H1 (cell line): ENCODE data around the gene ENSA. TPM values are rescaled to one million over a fixed set of nuclear protein-coding genes. Genes with fewer than 3 reads are reported as not detected.

Source experiments
- CTCF ChIA-PET: fragments of 300-600 bp; sonication (Branson Sonifier 250); formaldehyde crosslinking; loops from one replicate; lab custom pipeline; 2021; ENCODE audit not compliant: partially characterized antibody; lab: Charles Lee
- POLR2A ChIA-PET: fragments of 300-600 bp; sonication (Branson Sonifier 250); formaldehyde crosslinking; loops from one replicate; lab custom pipeline; 2021; ENCODE audit warnings: inconsistent platforms; ENCODE audit not compliant: partially characterized antibody; lab: Charles Lee
- DNase-seq, 2 experiments: peaks; one replicate each; pipeline versions ENCODE4 v3.0.0 to v3.0.0-alpha.2; 2010 to 2022; ENCODE audit warnings: low spot score in 2 of 2, low read depth in 1 of 2, mixed read lengths in 1 of 2
- FAIRE-seq: peaks from 2 replicates; lab custom pipeline; 2011; peaks lifted over from hg19 to GRCh38; lab: Jason Lieb, UNC
- H2AFZ ChIP-seq: 2 replicates; pipeline ENCODE4 v1.8.1; 2012; ENCODE audit warnings: low read length, inconsistent platforms
- H2AK5ac ChIP-seq: 2 replicates; pipeline ENCODE4 v1.6.1; 2013; ENCODE audit warnings: low read depth, low read length
- H2BK120ac ChIP-seq: replicated peaks from 2 replicates; pipeline ENCODE3; 2013; ENCODE audit warnings: low read depth, low read length, inconsistent platforms
- H2BK12ac ChIP-seq: 2 replicates; pipeline ENCODE4 v1.6.1; 2013; ENCODE audit warnings: low read depth, low read length
- H2BK15ac ChIP-seq: 2 replicates; pipeline ENCODE4 v1.6.1; 2013; ENCODE audit warnings: low read length
- H2BK20ac ChIP-seq: 2 replicates; pipeline ENCODE4 v1.6.1; 2013; ENCODE audit warnings: low read length
- H2BK5ac ChIP-seq: 2 replicates; pipeline ENCODE4 v1.6.1; 2013; ENCODE audit warnings: low read depth, low read length
- H3K14ac ChIP-seq: 2 replicates; pipeline ENCODE4 v1.6.1; 2013; ENCODE audit warnings: inconsistent platforms; ENCODE audit not compliant: insufficient read length
- H3K18ac ChIP-seq: 2 replicates; pipeline ENCODE4 v1.6.1; 2013; ENCODE audit warnings: low read length; ENCODE audit errors: extremely low read depth
- H3K23ac ChIP-seq: 2 replicates; pipeline ENCODE4 v1.6.1; 2013; ENCODE audit warnings: inconsistent platforms; ENCODE audit not compliant: insufficient read length
- H3K23me2 ChIP-seq: 2 replicates; pipeline ENCODE4 v1.6.1; 2013; ENCODE audit warnings: low read depth, low read length
- H3K27ac ChIP-seq: 2 replicates; pipeline ENCODE4 v1.6.1; 2011; ENCODE audit warnings: low read depth, low read length, inconsistent platforms
- H3K27me3 ChIP-seq, 4 experiments: replicated peaks in 1 of 4; 1 replicate in 1 of 4; 2 replicates in 3 of 4; pipeline versions ENCODE4 v1.6.1 to v1.8.1; 2011 to 2013; ENCODE audit warnings: low read length in 3 of 4, mild to moderate bottlenecking in 3 of 4, inconsistent platforms in 2 of 4, mixed read lengths in 2 of 4, moderate library complexity in 1 of 4; ENCODE audit not compliant: control insufficient read depth in 3 of 4, insufficient read depth in 3 of 4; ENCODE audit errors: extremely low read depth in 1 of 4
- H3K36me3 ChIP-seq, 4 experiments: 2 replicates each; pipeline versions ENCODE4 v1.6.1 to v1.8.1; 2011 to 2013; ENCODE audit warnings: mild to moderate bottlenecking in 4 of 4, low read length in 3 of 4, moderate library complexity in 2 of 4, control low read depth in 1 of 4, inconsistent platforms in 1 of 4; ENCODE audit not compliant: insufficient read depth in 4 of 4, control insufficient read depth in 2 of 4
- H3K4ac ChIP-seq: replicated peaks from 2 replicates; pipeline ENCODE3; 2013; ENCODE audit warnings: low read length, low read depth, mixed read lengths, inconsistent platforms; ENCODE audit not compliant: insufficient read length
- H3K4me1 ChIP-seq, 4 experiments: replicated peaks in 1 of 4; 1 replicate in 1 of 4; 2 replicates in 3 of 4; pipeline versions ENCODE4 v1.6.1 to v1.8.1; 2011 to 2013; ENCODE audit warnings: low read length in 3 of 4, inconsistent platforms in 2 of 4, mixed read lengths in 1 of 4; ENCODE audit not compliant: insufficient read depth in 4 of 4, control insufficient read depth in 3 of 4
- H3K4me2 ChIP-seq, 2 experiments: 2 replicates each; pipeline versions ENCODE4 v1.6.1 to v1.8.1; 2011 to 2013; ENCODE audit warnings: low read depth in 2 of 2, low read length in 2 of 2, control low read depth in 1 of 2, inconsistent platforms in 1 of 2, mild to moderate bottlenecking in 1 of 2; ENCODE audit not compliant: insufficient read depth in 1 of 2
- H3K4me3 ChIP-seq, 4 experiments: fragments of 200-600, 300-600 bp in 1 of 4; sonication (generic), shearing (Covaris generic), sonication (Bioruptor Twin) in 1 of 4; 2 replicates each; pipeline versions ENCODE4 v1.5.1 to v1.8.1; 2011 to 2016; ENCODE audit warnings: low read length in 4 of 4, low read depth in 3 of 4, control low read depth in 2 of 4, inconsistent platforms in 2 of 4, mild to moderate bottlenecking in 2 of 4, mixed read lengths in 1 of 4, moderate library complexity in 1 of 4; ENCODE audit not compliant: insufficient read depth in 2 of 4; ENCODE audit errors: extremely low read depth in 1 of 4
- H3K56ac ChIP-seq: replicated peaks from 2 replicates; pipeline ENCODE3; 2013; ENCODE audit warnings: low read depth, mild to moderate bottlenecking, mixed read lengths, low read length, inconsistent platforms; ENCODE audit not compliant: insufficient read length
- H3K79me1 ChIP-seq: 2 replicates; pipeline ENCODE4 v1.6.1; 2013; ENCODE audit warnings: low read depth, low read length, control low read depth
- H3K79me2 ChIP-seq, 2 experiments: 2 replicates each; pipeline versions ENCODE4 v1.6.1 to v1.8.1; 2012 to 2013; ENCODE audit warnings: low read length in 2 of 2, mild to moderate bottlenecking in 2 of 2, inconsistent platforms in 1 of 2; ENCODE audit not compliant: insufficient read depth in 2 of 2, control insufficient read depth in 1 of 2
- H3K9ac ChIP-seq, 4 experiments: replicated peaks in 1 of 4; 1 replicate in 1 of 4; 2 replicates in 3 of 4; pipeline versions ENCODE4 v1.6.1 to v1.8.1; 2011 to 2013; ENCODE audit warnings: low read depth in 3 of 4, low read length in 3 of 4, control low read depth in 2 of 4, mild to moderate bottlenecking in 2 of 4, moderate library complexity in 2 of 4, inconsistent platforms in 1 of 4; ENCODE audit errors: extremely low read depth in 1 of 4
- H3K9me3 ChIP-seq, 2 experiments: 2 replicates each; pipeline versions ENCODE4 v1.6.1 to v1.8.1; 2012 to 2013; ENCODE audit warnings: mild to moderate bottlenecking in 2 of 2, moderate library complexity in 2 of 2, control low read depth in 1 of 2, inconsistent platforms in 1 of 2, low read depth in 1 of 2, low read length in 1 of 2, mixed read lengths in 1 of 2; ENCODE audit not compliant: insufficient read depth in 2 of 2
- H4K20me1 ChIP-seq, 2 experiments: replicated peaks in 1 of 2; 2 replicates each; pipeline versions ENCODE3 to v1.8.1; 2011 to 2013; ENCODE audit warnings: inconsistent platforms in 2 of 2, low read length in 2 of 2, mild to moderate bottlenecking in 1 of 2; ENCODE audit not compliant: insufficient read depth in 2 of 2, control insufficient read depth in 1 of 2
- H4K5ac ChIP-seq: 2 replicates; pipeline ENCODE4 v1.6.1; 2013; ENCODE audit warnings: low read length, low read depth, mixed read lengths, inconsistent platforms; ENCODE audit not compliant: insufficient read length
- H4K8ac ChIP-seq: 2 replicates; pipeline ENCODE4 v1.8.0; 2013; ENCODE audit warnings: mild to moderate bottlenecking, moderate library complexity, low read length, inconsistent platforms; ENCODE audit not compliant: insufficient read depth; ENCODE audit errors: extremely low read depth
- H4K91ac ChIP-seq: replicated peaks from 2 replicates; pipeline ENCODE3; 2013; ENCODE audit warnings: low read length, mixed read lengths, inconsistent platforms; ENCODE audit not compliant: insufficient read length
- CHD1 ChIP-seq: IDR thresholded peaks from 2 replicates; pipeline ENCODE4 v1.6.1; 2012; ENCODE audit warnings: low read depth, low read length, improper control_type of control experiment
- CTCF ChIP-seq, 3 experiments: IDR thresholded peaks; 1 replicate in 2 of 3; 2 replicates in 1 of 3; pipeline versions ENCODE4 v1.5.1 to v1.6.1; 2011; ENCODE audit warnings: low read length in 3 of 3, mild to moderate bottlenecking in 3 of 3, inconsistent platforms in 2 of 3, low read depth in 1 of 3, moderate library complexity in 1 of 3; ENCODE audit not compliant: insufficient read depth in 1 of 3; ENCODE audit errors: control extremely low read depth in 1 of 3
- RAD21 ChIP-seq, 2 experiments: IDR thresholded peaks in 1 of 2; conservative IDR thresholded peaks in 1 of 2; 2 replicates each; pipeline ENCODE4 v1.6.1; 2011; ENCODE audit warnings: low read depth in 2 of 2, low read length in 2 of 2, improper control_type of control experiment in 1 of 2, inconsistent platforms in 1 of 2, mild to moderate bottlenecking in 1 of 2, moderate library complexity in 1 of 2
- WGBS, 2 experiments: shearing (Covaris generic) in 1 of 2; methylation state at CpG; one replicate each; pipeline versions ENCODE4 v1.1.6 to v1.1.7; 2013 to 2015; ENCODE audit warnings: low lambda C conversion rate in 2 of 2, mixed read lengths in 2 of 2, inconsistent platforms in 1 of 2, low coverage in 1 of 2, missing lambda C conversion rate in 1 of 2; ENCODE audit not compliant: insufficient replicate concordance in 2 of 2, insufficient coverage in 1 of 2, insufficient read length in 1 of 2; ENCODE audit errors: extremely low coverage in 1 of 2, missing lambda C conversion rate in 1 of 2; 5-methylcytosine and 5-hydroxymethylcytosine counted together
- polyA plus RNA-seq, 7 experiments: library from polyadenylated mRNA; depleted of rRNA in 3 of 7; stranded (reverse) in 5 of 7; unstranded in 2 of 7; fragments of >200 nt in 5 of 7; fragments of 200-250 nt in 2 of 7; gene quantifications; 1 replicate in 5 of 7; 2 replicates in 1 of 7; 4 replicates in 1 of 7; pipeline versions ENCODE4 v1.2.1 to v1.2.3, GENCODE V29; 2011 to 2013; ENCODE audit warnings: missing spikeins in 2 of 7, mixed read lengths in 2 of 7
- total RNA-seq: library from RNA; stranded (reverse); fragmentation: NEBNext Ultra II Directional; extraction: Animal tissue kit (Norgen Biotek cat#: 25700); gene quantifications from 2 replicates; pipeline ENCODE4 v1.2.1, GENCODE V29; 2021

Gene ENSA
- total and polyA plus RNA-seq, 2 of the 8 experiments (the other 6 are each of a cell fraction or from before 2014, with no cell fraction given) = 48.2 to 229 TPM

- TF ChIP-seq CTCF (IDR thresholded peaks at IDR 0.05; ENCODE audit: control extremely low read depth in 1 of 3, insufficient read depth in 1 of 3, low read depth in 1 of 3, low read length in 3 of 3) (peak; percentile 53 to 62 (median 57)), CHD1 (no peak), RAD21 (IDR thresholded peaks at IDR 0.05 in 1 of 2, conservative IDR thresholded peaks at IDR 0.05 in 1 of 2; ENCODE audit: low read depth in 2 of 2, low read length in 2 of 2) (peak; percentile 41 to 57; a peak in 3 of 4 replicates)
- Histone ChIP-seq H3K4me1 (peaks cover 0 to 7% (median 2%) of the 10 kb centered on the region in 4 experiments; a peak in 1 of 7 replicates), H2BK15ac (no peak overlapping the region), H3K79me1 (no peaks in the 10 kb centered on the region; the same call in 1 of the 2 replicates), H3K4me3 (no peak overlapping the region), H3K4me2 (no peak overlapping the region), H3K79me2 (peaks cover 0 to 18% of the 10 kb centered on the region in 2 experiments; a peak in 2 of 4 replicates), H4K8ac (no peak overlapping the region; the same call in 1 of the 2 replicates), H2BK12ac (no peak overlapping the region), H3K56ac (no peak overlapping the region), H3K36me3 (peaks cover 35 to 78% (median 64%) of the 10 kb centered on the region in 4 experiments), H3K18ac (no peak overlapping the region), H3K23me2 (no peaks in the 10 kb centered on the region), H3K14ac (no peak overlapping the region), H2AK5ac (no peak overlapping the region), H3K27ac (no peak overlapping the region), H2BK20ac (no peak overlapping the region), H2BK120ac (no peak overlapping the region), H3K9me3 (no peaks in the 10 kb centered on the region), H4K20me1 (no peaks in the 10 kb centered on the region), H2BK5ac (0 out of 2 replicates have a peak overlapping the region, but pooled peaks have one; percentile 29), H4K5ac (no peak overlapping the region), H3K4ac (peak overlapping the region; percentile 66), H3K27me3 (no peaks in the 10 kb centered on the region), H3K23ac (no peak overlapping the region), H3K9ac (no peak overlapping the region), H4K91ac (no peak overlapping the region), H2AFZ (no peak overlapping the region)
- WGBS, 2 experiments = 65% methylated on average over 5 of the region's 8 CpGs; no CpG with 5 or more reads in 1 of the 2 experiments
- ChIA-PET POLR2A (interaction anchor here (0.9 to 43.5 kb wide), 4 partner anchors 9 to 53 kb away, joined by 3 to 1380 read pairs (median 66); partner anchors contain the start of genes ADAMTSL4 and MCL1), CTCF (interaction anchor here (0.6 to 17.6 kb wide), 11 partner anchors 15 to 509 kb away, joined by 3 to 210 read pairs (median 3); partner anchors contain the start of gene GOLPH3L)
- FAIRE-seq (no peak), DNase-seq (no peak)
Measured at GRCh38 chr1:150622303-150622975, 7.0 kb downstream of the ENSA start.
